D721Med (cell line): Measurements from ENCODE around the gene TENM4.

Experiments used
- DNase-seq: peaks from one replicate; pipeline ENCODE4 v3.0.0; 2011; ENCODE audit warnings: low spot score; ENCODE audit not compliant: insufficient read length
- FAIRE-seq: peaks from 2 replicates; lab custom pipeline; 2011; peaks lifted over from hg19 to GRCh38; lab: Jason Lieb, UNC
- TF ChIP-seq, protein P1 (sequence below): IDR thresholded peaks from 2 replicates; pipeline ENCODE4 v1.5.1; 2012; ENCODE audit warnings: mild to moderate bottlenecking, control low read depth; ENCODE audit not compliant: insufficient read depth; ENCODE audit errors: missing control alignments

Gene TENM4

DNA sequence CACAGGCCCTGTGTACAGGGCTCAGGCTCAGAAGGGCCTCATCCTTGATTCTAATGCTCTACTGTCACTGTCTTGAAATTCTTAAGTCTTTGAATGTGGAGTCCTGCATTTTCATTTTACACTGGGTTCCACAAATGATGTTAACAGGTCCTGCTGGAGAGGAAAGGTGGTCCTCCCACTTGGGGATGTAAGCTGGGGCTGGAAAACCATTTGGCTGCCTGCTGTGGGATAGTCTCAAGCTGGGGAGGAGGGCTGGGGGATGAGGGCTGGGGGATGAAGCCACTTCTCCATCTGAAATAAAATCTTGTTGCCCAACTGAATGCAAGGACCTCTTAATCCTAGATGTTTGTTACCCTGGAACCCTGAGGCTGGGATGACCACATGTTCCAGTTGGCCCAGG is 423.0 kb downstream of the TENM4 start:
- DNase-seq (no peak), FAIRE-seq (no peak)
- TF ChIP-seq, protein P1, sequence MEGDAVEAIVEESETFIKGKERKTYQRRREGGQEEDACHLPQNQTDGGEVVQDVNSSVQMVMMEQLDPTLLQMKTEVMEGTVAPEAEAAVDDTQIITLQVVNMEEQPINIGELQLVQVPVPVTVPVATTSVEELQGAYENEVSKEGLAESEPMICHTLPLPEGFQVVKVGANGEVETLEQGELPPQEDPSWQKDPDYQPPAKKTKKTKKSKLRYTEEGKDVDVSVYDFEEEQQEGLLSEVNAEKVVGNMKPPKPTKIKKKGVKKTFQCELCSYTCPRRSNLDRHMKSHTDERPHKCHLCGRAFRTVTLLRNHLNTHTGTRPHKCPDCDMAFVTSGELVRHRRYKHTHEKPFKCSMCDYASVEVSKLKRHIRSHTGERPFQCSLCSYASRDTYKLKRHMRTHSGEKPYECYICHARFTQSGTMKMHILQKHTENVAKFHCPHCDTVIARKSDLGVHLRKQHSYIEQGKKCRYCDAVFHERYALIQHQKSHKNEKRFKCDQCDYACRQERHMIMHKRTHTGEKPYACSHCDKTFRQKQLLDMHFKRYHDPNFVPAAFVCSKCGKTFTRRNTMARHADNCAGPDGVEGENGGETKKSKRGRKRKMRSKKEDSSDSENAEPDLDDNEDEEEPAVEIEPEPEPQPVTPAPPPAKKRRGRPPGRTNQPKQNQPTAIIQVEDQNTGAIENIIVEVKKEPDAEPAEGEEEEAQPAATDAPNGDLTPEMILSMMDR, result no peak

DNA sequence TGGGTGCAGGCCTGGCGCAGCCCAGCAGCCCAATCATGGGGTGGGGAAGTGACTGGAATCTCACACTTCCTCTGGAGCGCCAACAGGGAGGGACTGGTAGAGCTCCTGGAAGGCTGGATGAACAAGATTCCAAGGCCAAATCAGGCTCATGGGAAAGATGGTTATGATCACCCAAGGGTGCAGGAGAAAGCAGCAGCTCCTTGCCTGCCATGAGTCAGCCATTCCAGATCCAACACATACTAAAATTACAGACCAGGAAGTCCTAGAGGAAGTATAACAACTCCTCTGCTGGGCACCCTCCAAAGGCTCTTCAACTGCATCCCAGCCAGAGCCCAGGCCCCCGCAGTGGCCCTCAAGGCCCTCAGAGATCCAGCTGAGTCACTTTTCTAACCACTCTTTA is 427.3 kb downstream of the TENM4 start:
- TF ChIP-seq, protein P1, result no peak
- FAIRE-seq (no peak), DNase-seq (no peak)

DNA sequence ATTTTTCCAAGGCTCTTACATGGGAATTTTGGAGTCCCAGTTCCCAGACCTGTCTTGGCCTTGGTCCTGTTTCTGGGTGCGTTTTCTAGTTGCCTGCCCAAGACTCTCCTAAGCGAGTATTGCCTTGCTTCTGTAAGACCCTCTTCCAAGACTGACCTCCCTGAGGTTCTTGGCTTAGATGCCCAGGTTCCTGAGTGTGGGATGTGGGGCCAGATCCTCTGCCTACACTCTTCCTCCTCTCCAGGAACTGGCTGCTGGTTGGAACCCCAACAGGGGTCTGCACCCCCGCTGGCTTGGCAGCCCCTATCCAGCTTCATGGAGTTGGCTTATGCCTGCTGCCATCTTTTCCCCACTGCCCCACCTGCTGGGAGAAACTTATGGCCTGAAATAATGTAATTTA is 429.5 kb downstream of the TENM4 start:
- DNase-seq (no peak), FAIRE-seq (no peak)
- TF ChIP-seq, protein P1, result no peak

DNA sequence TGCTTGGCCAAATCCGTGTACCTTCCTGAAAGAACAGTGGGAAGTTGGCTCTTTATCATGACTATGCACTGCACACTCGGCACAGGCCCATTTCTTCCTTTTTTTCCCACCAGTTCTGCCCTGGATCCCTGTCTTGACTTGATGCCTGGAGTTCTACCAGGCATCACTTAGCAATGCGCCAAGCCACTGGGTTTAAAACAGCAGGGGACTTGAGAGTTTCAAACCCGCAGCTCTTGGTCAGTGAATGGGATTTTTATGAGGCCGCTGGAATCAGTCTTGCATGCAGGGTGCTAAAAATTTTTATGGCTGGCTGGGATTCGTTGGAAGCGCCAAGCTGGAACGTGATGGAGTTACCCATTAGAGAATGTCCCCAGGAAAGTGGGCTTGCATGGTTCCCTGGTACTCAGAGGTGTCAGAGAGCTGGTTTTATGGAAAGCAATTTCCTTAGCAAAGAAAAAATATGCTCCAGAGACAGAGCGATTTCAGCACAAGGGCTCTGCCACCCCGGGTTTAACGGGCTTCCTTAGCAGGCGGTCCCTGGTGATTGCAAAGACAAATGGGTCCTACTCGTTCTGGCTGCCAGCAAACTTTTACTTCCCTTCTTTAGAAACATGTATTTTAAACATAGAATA is 432.9 kb downstream of the TENM4 start:
- DNase-seq, result no peak
- TF ChIP-seq, protein P1, result no peak

DNA sequence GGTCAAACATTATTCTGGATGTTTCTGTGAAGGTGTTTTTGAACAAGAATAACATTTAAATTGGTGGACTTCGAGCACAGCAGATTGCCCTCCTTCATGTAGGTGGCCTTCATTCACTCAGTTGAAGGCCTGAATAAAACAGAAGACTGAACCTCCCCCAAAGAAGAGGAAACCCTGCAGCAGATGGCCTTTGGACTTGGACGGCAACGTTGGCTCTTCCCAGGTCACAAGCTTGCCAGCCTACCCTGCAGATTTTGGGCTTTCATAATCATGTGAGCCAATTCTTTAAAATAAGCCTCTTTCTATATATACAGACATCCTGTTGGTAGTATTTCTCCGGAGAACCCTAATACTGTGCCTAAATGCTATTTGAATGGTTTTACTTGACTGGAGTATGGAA is 434.0 kb downstream of the TENM4 start:
- FAIRE-seq, result no peak

More for the DNA sequence above, 432.9 kb downstream of the TENM4 start:
- no peak for FAIRE-seq

DNA sequence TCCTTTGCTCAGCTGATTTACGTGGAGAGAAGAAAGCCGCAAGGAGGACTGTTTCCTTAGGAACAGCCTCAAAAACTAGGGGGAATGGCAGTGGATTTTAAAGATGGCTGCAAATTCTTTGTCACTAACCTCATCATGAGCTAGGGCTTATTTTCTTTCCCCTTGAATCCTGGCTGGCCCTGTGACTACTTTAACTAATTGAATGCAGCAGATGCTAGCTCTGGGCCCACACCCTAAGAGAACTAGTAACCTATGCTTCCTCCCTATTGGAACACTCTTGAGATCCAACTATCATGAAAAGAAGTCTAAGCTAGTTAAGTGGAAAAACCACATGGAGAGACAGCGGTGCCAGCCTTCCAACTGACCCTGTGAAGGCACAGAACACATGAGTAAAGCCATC is 444.8 kb downstream of the TENM4 start:
- FAIRE-seq, result no peak
- DNase-seq, result no peak
- TF ChIP-seq, protein P1, result no peak

More for the DNA sequence above, 434.0 kb downstream of the TENM4 start:
- no peak for DNase-seq
- TF ChIP-seq, protein P1, result no peak

DNA sequence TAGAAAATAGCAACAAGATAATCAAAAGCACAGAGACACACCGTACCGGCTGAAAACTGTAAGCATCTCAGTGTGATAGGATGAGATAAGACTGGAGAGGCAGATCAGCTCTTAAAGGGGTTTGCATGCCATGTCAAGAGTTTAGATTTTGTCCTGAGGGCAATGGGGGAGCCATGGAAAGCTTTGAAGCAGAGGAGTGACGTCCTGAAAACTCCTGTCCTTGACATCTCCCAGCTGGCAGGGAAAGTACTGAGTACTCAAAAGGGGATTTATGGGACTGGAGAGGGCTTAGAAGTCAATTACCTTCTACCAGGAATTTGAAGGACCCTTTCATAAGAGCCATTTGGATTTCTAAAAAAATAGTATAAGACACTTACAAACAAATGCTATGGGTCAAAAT is 445.7 kb downstream of the TENM4 start:
- TF ChIP-seq, protein P1, result no peak
- DNase-seq (no peak), FAIRE-seq (no peak)
